Effector memory CD8-positive, alpha-beta T cell (primary cell): ENCODE data around the gene C1orf50.
"Not testable (repeated sequence)": the region's sequence is repeated elsewhere in the genome, so short reads cannot be mapped to it uniquely, and the experiment has no call there.

Experiments
- ATAC-seq: fragments of 150-1000 bp; cut with Tn5 transposase; replicated peaks from 2 replicates; pipeline ENCODE4 v1.10.0; 2021; ENCODE audit warnings: mild to moderate bottlenecking, moderate library complexity
- DNase-seq, 3 experiments: peaks; one replicate each; pipeline ENCODE4 v3.0.0; 2021
- H3K27ac Mint-ChIP-seq, 2 donors: one replicate each; pipeline ENCODE4 v1.8.0; 2022; ENCODE audit warnings: mild to moderate bottlenecking in 2 of 2, mixed read lengths in 2 of 2, moderate library complexity in 2 of 2
- H3K27me3 Mint-ChIP-seq, 2 donors: one replicate each; pipeline ENCODE4 v1.8.0; 2022; ENCODE audit warnings: mixed read lengths in 2 of 2
- H3K36me3 Mint-ChIP-seq: one replicate; pipeline ENCODE4 v1.8.0; 2022; ENCODE audit warnings: mild to moderate bottlenecking, moderate library complexity, mixed read lengths; ENCODE audit not compliant: insufficient read depth
- H3K4me1 Mint-ChIP-seq, 2 donors: one replicate each; pipeline ENCODE4 v1.8.0; 2022; ENCODE audit warnings: low read depth in 2 of 2, mixed read lengths in 2 of 2
- H3K4me3 Mint-ChIP-seq, 2 donors: one replicate each; pipeline ENCODE4 v1.8.0; 2022; ENCODE audit warnings: mild to moderate bottlenecking in 2 of 2, mixed read lengths in 2 of 2, moderate library complexity in 2 of 2
- H3K9me3 Mint-ChIP-seq, 2 donors: one replicate each; pipeline ENCODE4 v1.8.0; 2022; ENCODE audit warnings: mixed read lengths in 2 of 2
- total RNA-seq, 9 experiments: gene quantifications; one replicate each; lab custom pipeline; 2026; lab: John Stamatoyannopoulos, UW

The C1orf50 gene
- 7.3 to 20.5 (median 11.0) reads per million in 9 experiments for total RNA-seq

GRCh38 chr1:42766741-42767509, at the start of gene C1orf50, which contains the start of gene P3H1:
Gene C1orf50, plus strand, starts transcription at chr1:42767249. Its CDS starts 63 bp downstream, at chr1:42767312.
Gene P3H1, minus strand, starts transcription at chr1:42767028. Its CDS starts 57 bp downstream, at chr1:42766971.
- peak; percentile 99 to 100 (median 100) for DNase-seq
- H3K9me3 Mint-ChIP-seq: no peaks in the 10 kb centered on the region
- H3K36me3 Mint-ChIP-seq: peaks cover 17% of the 10 kb centered on the region
- H3K27ac Mint-ChIP-seq: peak within 1 kb of the TSS in 1 of 2 donors; percentile 94
- H3K27me3 Mint-ChIP-seq: no peaks in the 10 kb centered on the region
- ATAC-seq: peak; percentile 89
- H3K4me1 Mint-ChIP-seq: peaks cover 14 to 26% of the 10 kb centered on the region in 2 donors
- H3K4me3 Mint-ChIP-seq: no peak within 1 kb of the TSS

GRCh38 chr1:42720868-42721267, 46.2 kb upstream of the C1orf50 start:
- Mint-ChIP-seq H3K27me3 (no peaks in the 10 kb centered on the region), H3K36me3 (peaks cover 17% of the 10 kb centered on the region), H3K4me3 (no peak overlapping the region), H3K9me3 (peaks cover 0 to 2% of the 10 kb centered on the region in 2 donors), H3K27ac (no peak overlapping the region), H3K4me1 (peaks cover 0 to 10% of the 10 kb centered on the region in 2 donors)
- no peak for ATAC-seq
- no peak for DNase-seq

DNA sequence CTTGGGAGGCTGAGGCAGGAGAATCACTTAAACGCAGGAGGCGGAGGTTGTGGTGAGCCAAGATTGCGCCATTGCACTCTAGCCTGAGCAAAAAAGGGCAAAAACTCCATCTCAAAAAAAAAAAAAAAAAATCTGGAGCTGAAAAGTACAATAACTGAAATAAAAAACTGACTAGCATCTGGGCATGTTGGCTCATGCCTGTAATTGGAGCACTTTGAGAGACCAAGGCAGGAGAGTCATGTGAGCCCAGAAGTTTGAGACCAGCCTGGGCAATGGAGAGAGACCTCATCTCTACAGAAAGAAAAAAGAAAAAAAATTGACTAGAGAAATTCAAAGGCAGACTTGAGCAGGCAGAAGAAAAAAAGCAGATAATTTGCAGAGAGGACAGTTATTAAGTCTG, 45.1 kb upstream of the C1orf50 start:
- peak overlapping the region in 1 of 2 donors; percentile 46 for H3K27ac Mint-ChIP-seq
- H3K36me3 Mint-ChIP-seq: peaks cover 21% of the 10 kb centered on the region
- DNase-seq (no peak), ATAC-seq (no peak)
- no peaks in the 10 kb centered on the region for H3K9me3 Mint-ChIP-seq
- H3K27me3 Mint-ChIP-seq: no peaks in the 10 kb centered on the region
- peaks cover 0 to 5% of the 10 kb centered on the region in 2 donors for H3K4me1 Mint-ChIP-seq
- no peak overlapping the region for H3K4me3 Mint-ChIP-seq

DNA sequence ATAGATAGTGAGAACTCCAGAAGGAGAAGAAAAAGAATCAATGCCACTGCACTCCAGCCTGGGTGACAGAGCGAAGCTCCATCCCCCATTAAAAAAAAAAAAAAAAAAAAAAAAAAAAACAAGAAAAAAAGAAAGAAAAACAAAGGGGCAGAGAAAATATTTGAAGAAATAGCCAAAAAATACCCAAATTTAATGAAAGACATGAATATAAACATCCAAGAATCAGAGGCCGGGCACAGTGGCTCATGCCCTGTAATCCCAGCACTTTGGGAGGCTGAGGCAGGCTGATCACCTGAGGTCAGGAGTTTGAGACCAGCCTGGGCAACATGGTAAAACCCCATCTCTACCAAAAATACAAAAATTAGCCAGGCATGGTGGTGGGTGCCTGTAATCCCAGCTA, 44.6 kb upstream of the C1orf50 start:
- not testable (repeated sequence) for H3K4me3 Mint-ChIP-seq, H3K9me3 Mint-ChIP-seq, ATAC-seq, H3K27me3 Mint-ChIP-seq, H3K4me1 Mint-ChIP-seq, DNase-seq
- H3K36me3 Mint-ChIP-seq: peaks cover 18% of the 10 kb centered on the region
- peak overlapping the region in 1 of 2 donors; percentile 46 for H3K27ac Mint-ChIP-seq

- no peak overlapping the region for H3K4me3 Mint-ChIP-seq
- H3K27ac Mint-ChIP-seq: peak overlapping the region in 1 of 2 donors; percentile 46
- H3K4me1 Mint-ChIP-seq: no peaks in the 10 kb centered on the region
- ATAC-seq: no peak
- H3K36me3 Mint-ChIP-seq: peaks cover 17% of the 10 kb centered on the region
- no peaks in the 10 kb centered on the region for H3K27me3 Mint-ChIP-seq
- DNase-seq: no peak
- H3K9me3 Mint-ChIP-seq: no peaks in the 10 kb centered on the region
Measured at GRCh38 chr1:42723511-42723910, 43.5 kb upstream of the C1orf50 start.

DNA sequence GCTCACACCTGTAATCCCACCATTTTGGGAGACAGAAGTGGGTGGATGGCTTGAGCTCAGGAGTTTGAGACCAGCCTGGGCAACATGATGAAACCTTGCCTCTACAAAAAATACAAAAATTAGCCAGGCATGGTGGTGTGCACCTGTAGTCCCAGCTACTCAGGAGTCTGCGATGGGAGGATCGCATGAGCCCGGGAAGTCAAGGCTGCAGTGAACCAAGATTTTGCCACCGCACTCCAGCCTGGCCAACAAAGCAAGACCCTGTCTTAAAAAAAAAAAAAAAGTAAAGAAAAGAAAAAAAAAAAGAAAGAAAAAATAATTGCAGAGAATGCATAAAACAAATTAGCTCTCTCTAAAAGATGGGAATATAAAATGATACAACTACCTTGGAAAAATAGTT, 41.2 kb upstream of the C1orf50 start:
- not testable (repeated sequence) for H3K27ac Mint-ChIP-seq

DNA sequence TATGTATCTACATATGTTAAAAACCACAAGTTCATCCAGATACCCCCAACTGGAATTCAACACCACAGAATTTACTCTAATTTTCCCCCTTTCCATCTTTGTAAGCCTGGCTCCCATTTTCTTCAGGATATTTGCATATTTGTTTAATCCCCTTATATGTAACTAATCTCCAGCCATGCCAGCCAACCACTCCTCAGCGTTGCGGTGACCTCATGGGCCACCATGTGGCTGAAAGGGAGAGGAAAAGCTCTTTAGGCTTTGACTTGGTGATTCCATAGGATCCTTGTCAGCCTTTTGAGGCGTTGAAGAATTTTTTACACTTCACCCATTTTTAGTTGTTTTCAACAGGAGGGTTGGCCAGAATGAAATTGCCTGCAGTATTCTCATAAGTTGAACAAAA, 37.0 kb upstream of the C1orf50 start:
- Mint-ChIP-seq H3K27me3 (no peaks in the 10 kb centered on the region), H3K4me3 (no peak overlapping the region), H3K36me3 (peaks cover 8% of the 10 kb centered on the region), H3K27ac (no peak overlapping the region), H3K9me3 (no peaks in the 10 kb centered on the region), H3K4me1 (no peaks in the 10 kb centered on the region)
- DNase-seq: no peak
- no peak for ATAC-seq

More for the DNA sequence above, 41.2 kb upstream of the C1orf50 start:
- not testable (repeated sequence) for H3K4me1 Mint-ChIP-seq, ATAC-seq, H3K27me3 Mint-ChIP-seq, H3K4me3 Mint-ChIP-seq, DNase-seq, H3K9me3 Mint-ChIP-seq
- peaks cover 11% of the 10 kb centered on the region for H3K36me3 Mint-ChIP-seq

- no peak for ATAC-seq
- H3K4me1 Mint-ChIP-seq: no peaks in the 10 kb centered on the region
- DNase-seq: no peak
- H3K36me3 Mint-ChIP-seq: peaks cover 3% of the 10 kb centered on the region
- H3K27me3 Mint-ChIP-seq: no peaks in the 10 kb centered on the region
- no peaks in the 10 kb centered on the region for H3K9me3 Mint-ChIP-seq
- no peak overlapping the region for H3K27ac Mint-ChIP-seq
- H3K4me3 Mint-ChIP-seq: no peak overlapping the region
Measured at GRCh38 chr1:42730988-42731387, 36.1 kb upstream of the C1orf50 start.

GRCh38 chr1:42731585-42731984, 35.5 kb upstream of the C1orf50 start:
- H3K4me1 Mint-ChIP-seq: no peaks in the 10 kb centered on the region
- no peak overlapping the region for H3K27ac Mint-ChIP-seq
- H3K36me3 Mint-ChIP-seq: no peaks in the 10 kb centered on the region
- no peaks in the 10 kb centered on the region for H3K27me3 Mint-ChIP-seq
- ATAC-seq (no peak), DNase-seq (no peak)
- H3K9me3 Mint-ChIP-seq: no peaks in the 10 kb centered on the region
- H3K4me3 Mint-ChIP-seq: no peak overlapping the region

- Mint-ChIP-seq H3K36me3 (no peaks in the 10 kb centered on the region), H3K9me3 (no peaks in the 10 kb centered on the region), H3K4me3 (no peak overlapping the region), H3K27ac (no peak overlapping the region), H3K4me1 (peaks cover 0 to 1% of the 10 kb centered on the region in 2 donors), H3K27me3 (no peaks in the 10 kb centered on the region)
- no peak for DNase-seq
- no peak for ATAC-seq
Measured at GRCh38 chr1:42732126-42732680, 34.8 kb upstream of the C1orf50 start.

DNA sequence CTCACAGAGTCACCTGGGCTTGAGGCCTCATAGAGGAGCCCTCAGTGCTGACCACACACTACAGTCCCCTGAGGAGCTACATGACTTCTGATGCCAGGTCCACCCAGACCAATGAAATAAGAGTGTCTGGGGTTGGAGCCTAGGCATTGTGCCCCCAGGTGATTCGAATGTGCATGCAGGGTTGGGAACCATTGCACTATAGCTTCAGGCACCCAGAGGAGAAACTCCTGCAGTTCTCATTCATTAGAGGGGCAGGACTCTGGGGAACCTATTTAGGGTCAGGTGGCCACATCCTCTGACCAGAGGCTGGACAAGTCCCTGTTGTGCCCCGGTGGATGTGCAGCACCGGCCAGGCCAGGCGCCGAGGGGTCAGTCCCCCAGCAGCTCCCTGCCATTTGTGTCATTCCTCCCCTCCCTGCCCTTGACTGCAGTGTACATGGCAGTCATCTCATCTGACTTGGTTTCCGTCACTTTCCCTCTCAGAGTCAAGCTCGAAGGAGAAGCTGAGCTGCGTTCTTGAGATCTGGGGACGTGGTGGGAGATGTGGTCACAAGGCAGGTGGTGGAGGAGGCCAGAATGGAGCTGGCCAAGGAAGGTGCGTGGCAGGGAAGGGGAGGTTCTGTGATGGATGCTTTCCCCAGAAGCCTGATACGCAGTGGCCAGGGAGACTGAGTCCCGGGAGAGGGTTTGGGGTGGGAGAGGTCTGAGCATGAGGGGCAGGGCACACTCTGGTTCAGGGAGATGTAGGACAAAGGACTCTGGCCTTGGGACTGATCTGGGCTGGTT, 33.4 kb upstream of the C1orf50 start:
- Mint-ChIP-seq H3K9me3 (no peaks in the 10 kb centered on the region), H3K4me3 (no peak overlapping the region), H3K27ac (peak overlapping the region in 1 of 2 donors; percentile 57), H3K27me3 (no peaks in the 10 kb centered on the region), H3K4me1 (peaks cover 0 to 1% of the 10 kb centered on the region in 2 donors), H3K36me3 (peaks cover under 1% of the 10 kb centered on the region)
- DNase-seq (no peak), ATAC-seq (no peak)

GRCh38 chr1:42734201-42735035, 32.6 kb upstream of the C1orf50 start:
- no peak overlapping the region for H3K4me3 Mint-ChIP-seq

GRCh38 chr1:42735056-42735455, 32.0 kb upstream of the C1orf50 start:
- H3K27ac Mint-ChIP-seq: no peak overlapping the region
- no peaks in the 10 kb centered on the region for H3K9me3 Mint-ChIP-seq
- H3K4me1 Mint-ChIP-seq: peaks cover 0 to 1% of the 10 kb centered on the region in 2 donors
- no peak for ATAC-seq
- H3K4me3 Mint-ChIP-seq: no peak overlapping the region
- no peak for DNase-seq
- peaks cover 6% of the 10 kb centered on the region for H3K36me3 Mint-ChIP-seq
- no peaks in the 10 kb centered on the region for H3K27me3 Mint-ChIP-seq

More at GRCh38 chr1:42734201-42735035, 32.6 kb upstream of the C1orf50 start:
- Mint-ChIP-seq H3K4me1 (peaks cover 0 to 1% of the 10 kb centered on the region in 2 donors), H3K27me3 (no peaks in the 10 kb centered on the region), H3K9me3 (no peaks in the 10 kb centered on the region), H3K36me3 (peaks cover 5% of the 10 kb centered on the region), H3K27ac (peak overlapping the region in 1 of 2 donors; percentile 57)
- DNase-seq (no peak), ATAC-seq (no peak)
